ENCODE measurements around the gene LUZP1. TPM values are rescaled to one million over a fixed set of nuclear protein-coding genes. Genes with fewer than 3 reads are reported as not detected.

LUZP1 gene
- total and polyA plus RNA-seq, 2 donors (not counting 1 experiment from before 2014, with no cell fraction given) = 18.8 to 27.2 TPM

DNA sequence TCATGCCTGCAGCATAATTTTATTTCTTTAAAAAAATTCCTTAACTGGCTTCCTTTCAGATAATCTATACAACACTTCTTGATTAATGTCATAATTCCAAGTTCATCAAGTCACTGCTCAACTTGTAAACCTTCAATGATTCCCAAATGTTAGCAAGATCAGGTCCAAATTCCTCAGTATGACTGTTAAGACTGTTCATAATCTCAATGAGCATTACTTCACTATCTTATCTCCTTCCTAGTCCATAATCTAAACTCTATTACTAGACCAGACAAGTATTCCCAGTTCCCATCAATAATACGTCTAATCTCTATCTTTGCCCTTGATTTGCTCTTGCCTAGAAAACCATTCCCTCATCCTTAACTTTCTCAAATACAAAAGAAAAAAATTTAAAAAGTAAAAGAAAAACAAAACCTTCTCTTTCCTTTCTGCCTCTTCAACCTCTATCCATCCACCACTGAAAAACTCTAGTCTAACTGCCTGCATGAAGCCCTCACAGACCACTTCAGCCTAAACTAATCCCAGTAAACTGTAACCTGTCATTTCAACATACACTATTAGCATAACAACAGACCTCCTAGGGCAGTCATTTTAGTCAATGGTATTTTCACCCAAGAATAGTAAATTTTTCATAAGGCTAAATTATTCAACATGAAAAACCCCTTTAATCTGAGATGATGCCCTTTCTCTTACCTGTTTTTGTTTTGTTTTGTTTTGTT, 15.5 kb downstream of the LUZP1 start:
- TF ChIP-seq EZH2 (IDR thresholded peaks at IDR 0.05; ENCODE audit: low read length, missing control alignments) = no peak
- TF ChIP-seq, protein P1, sequence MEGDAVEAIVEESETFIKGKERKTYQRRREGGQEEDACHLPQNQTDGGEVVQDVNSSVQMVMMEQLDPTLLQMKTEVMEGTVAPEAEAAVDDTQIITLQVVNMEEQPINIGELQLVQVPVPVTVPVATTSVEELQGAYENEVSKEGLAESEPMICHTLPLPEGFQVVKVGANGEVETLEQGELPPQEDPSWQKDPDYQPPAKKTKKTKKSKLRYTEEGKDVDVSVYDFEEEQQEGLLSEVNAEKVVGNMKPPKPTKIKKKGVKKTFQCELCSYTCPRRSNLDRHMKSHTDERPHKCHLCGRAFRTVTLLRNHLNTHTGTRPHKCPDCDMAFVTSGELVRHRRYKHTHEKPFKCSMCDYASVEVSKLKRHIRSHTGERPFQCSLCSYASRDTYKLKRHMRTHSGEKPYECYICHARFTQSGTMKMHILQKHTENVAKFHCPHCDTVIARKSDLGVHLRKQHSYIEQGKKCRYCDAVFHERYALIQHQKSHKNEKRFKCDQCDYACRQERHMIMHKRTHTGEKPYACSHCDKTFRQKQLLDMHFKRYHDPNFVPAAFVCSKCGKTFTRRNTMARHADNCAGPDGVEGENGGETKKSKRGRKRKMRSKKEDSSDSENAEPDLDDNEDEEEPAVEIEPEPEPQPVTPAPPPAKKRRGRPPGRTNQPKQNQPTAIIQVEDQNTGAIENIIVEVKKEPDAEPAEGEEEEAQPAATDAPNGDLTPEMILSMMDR (conservative IDR thresholded peaks at IDR 0.05 in 1 of 2, IDR thresholded peaks at IDR 0.05 in 1 of 2; ENCODE audit: low read depth in 1 of 2, low read length in 2 of 2) = no peak
- no peaks in the 10 kb centered on the region for H3K36me3 ChIP-seq (ENCODE audit: control insufficient read depth, insufficient read depth, low read length)
- no peak overlapping the region for H3K4me3 ChIP-seq (replicated peaks in 1 of 4; ENCODE audit: control extremely low read depth in 1 of 4, insufficient read depth in 1 of 4, low read depth in 3 of 4, low read length in 4 of 4)
- no peaks in the 10 kb centered on the region for H3K27me3 ChIP-seq (ENCODE audit: control insufficient read depth, insufficient read depth, low read length)
- no peak overlapping the region for H3K27ac ChIP-seq (ENCODE audit: insufficient read depth, low read length)
- H3K9me3 ChIP-seq (ENCODE audit: control insufficient read depth, insufficient read depth, low read depth, low read length) = no peaks in the 10 kb centered on the region
- H3K4me1 ChIP-seq (ENCODE audit: control insufficient read depth, extremely low read depth, insufficient read depth, low read length) = no peaks in the 10 kb centered on the region
- H4K20me1 ChIP-seq (ENCODE audit: control insufficient read depth, extremely low read depth, insufficient read depth, low read length) = no peaks in the 10 kb centered on the region
- no peak overlapping the region for H3K4me2 ChIP-seq (ENCODE audit: extremely low read depth, insufficient read depth, low read length)
- no peak overlapping the region for H2AFZ ChIP-seq (ENCODE audit: low read length)
- no peak overlapping the region for H3K9ac ChIP-seq (ENCODE audit: insufficient read depth, low read length)
- peak in 1 of 2 donors; percentile 74 for DNase-seq (ENCODE audit: low read depth in 2 of 2)
- H3K79me2 ChIP-seq (ENCODE audit: control insufficient read depth, insufficient read depth, low read length) = peaks cover 52% of the 10 kb centered on the region

DNA sequence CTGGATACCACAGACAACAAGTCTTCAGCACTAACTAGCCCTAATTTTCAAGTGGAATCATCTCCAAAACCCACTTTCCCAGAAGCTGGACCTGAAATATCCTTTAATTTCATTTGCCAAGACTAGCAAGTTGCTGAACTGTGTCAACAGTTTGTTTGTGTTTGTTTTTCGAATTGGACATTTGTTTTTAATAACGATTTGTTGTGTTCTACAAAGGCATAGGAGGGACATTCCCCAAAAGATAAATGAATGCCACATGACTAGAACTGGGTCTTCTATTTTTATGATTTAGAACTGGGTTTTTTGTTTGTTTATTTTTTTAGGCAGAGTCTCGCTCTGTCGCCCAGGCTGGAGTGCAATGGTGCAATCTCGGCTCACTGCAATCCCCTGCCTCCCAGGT, 17.9 kb downstream of the LUZP1 start:
- H3K27me3 ChIP-seq (ENCODE audit: control insufficient read depth, insufficient read depth, low read length) = no peaks in the 10 kb centered on the region
- no peaks in the 10 kb centered on the region for H3K9me3 ChIP-seq (ENCODE audit: control insufficient read depth, insufficient read depth, low read depth, low read length)
- no peak overlapping the region for H3K4me3 ChIP-seq (replicated peaks in 1 of 4; ENCODE audit: control extremely low read depth in 1 of 4, insufficient read depth in 1 of 4, low read depth in 3 of 4, low read length in 4 of 4)
- no peak overlapping the region for H3K27ac ChIP-seq (ENCODE audit: insufficient read depth, low read length)
- TF ChIP-seq EZH2 (IDR thresholded peaks at IDR 0.05; ENCODE audit: low read length, missing control alignments) = no peak
- no peak overlapping the region for H3K9ac ChIP-seq (ENCODE audit: insufficient read depth, low read length)
- DNase-seq (ENCODE audit: low read depth in 2 of 2) = no peak
- H2AFZ ChIP-seq (ENCODE audit: low read length) = no peak overlapping the region
- H3K79me2 ChIP-seq (ENCODE audit: control insufficient read depth, insufficient read depth, low read length) = peaks cover 48% of the 10 kb centered on the region
- no peaks in the 10 kb centered on the region for H4K20me1 ChIP-seq (ENCODE audit: control insufficient read depth, extremely low read depth, insufficient read depth, low read length)
- H3K36me3 ChIP-seq (ENCODE audit: control insufficient read depth, insufficient read depth, low read length) = no peaks in the 10 kb centered on the region
- no peak overlapping the region for H3K4me2 ChIP-seq (ENCODE audit: extremely low read depth, insufficient read depth, low read length)
- no peaks in the 10 kb centered on the region for H3K4me1 ChIP-seq (ENCODE audit: control insufficient read depth, extremely low read depth, insufficient read depth, low read length)

DNA sequence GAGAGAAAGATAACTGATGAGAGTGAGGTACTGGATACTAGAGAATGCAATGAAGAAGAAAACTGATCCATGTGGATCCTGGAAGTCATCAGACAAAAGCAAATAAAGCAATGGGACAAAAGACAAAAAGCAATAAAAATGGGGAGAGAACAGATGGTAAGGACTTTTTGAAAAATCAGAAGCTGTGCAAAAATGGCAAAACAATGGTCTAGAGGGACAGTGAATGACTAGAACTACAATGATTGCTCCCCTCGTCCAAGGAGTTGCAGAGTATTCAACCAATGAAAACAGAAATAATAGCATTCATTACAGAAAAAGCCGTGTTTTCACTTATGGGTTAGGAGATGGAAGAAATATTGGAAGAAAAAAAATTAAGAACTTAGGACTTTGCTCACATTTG, 18.5 kb downstream of the LUZP1 start:
- Histone ChIP-seq H3K36me3 (ENCODE audit: control insufficient read depth, insufficient read depth, low read length) (no peaks in the 10 kb centered on the region), H3K9me3 (ENCODE audit: control insufficient read depth, insufficient read depth, low read depth, low read length) (no peaks in the 10 kb centered on the region), H2AFZ (ENCODE audit: low read length) (no peak overlapping the region), H3K4me2 (ENCODE audit: extremely low read depth, insufficient read depth, low read length) (no peak overlapping the region), H3K9ac (ENCODE audit: insufficient read depth, low read length) (no peak overlapping the region), H3K79me2 (ENCODE audit: control insufficient read depth, insufficient read depth, low read length) (peaks cover 46% of the 10 kb centered on the region), H3K4me1 (ENCODE audit: control insufficient read depth, extremely low read depth, insufficient read depth, low read length) (no peaks in the 10 kb centered on the region), H4K20me1 (ENCODE audit: control insufficient read depth, extremely low read depth, insufficient read depth, low read length) (no peaks in the 10 kb centered on the region), H3K4me3 (replicated peaks in 1 of 4; ENCODE audit: control extremely low read depth in 1 of 4, insufficient read depth in 1 of 4, low read depth in 3 of 4, low read length in 4 of 4) (no peak overlapping the region), H3K27me3 (ENCODE audit: control insufficient read depth, insufficient read depth, low read length) (no peaks in the 10 kb centered on the region), H3K27ac (ENCODE audit: insufficient read depth, low read length) (no peak overlapping the region)
- no peak for TF ChIP-seq EZH2 (IDR thresholded peaks at IDR 0.05; ENCODE audit: low read length, missing control alignments)
- DNase-seq (ENCODE audit: low read depth in 2 of 2) = no peak

DNA sequence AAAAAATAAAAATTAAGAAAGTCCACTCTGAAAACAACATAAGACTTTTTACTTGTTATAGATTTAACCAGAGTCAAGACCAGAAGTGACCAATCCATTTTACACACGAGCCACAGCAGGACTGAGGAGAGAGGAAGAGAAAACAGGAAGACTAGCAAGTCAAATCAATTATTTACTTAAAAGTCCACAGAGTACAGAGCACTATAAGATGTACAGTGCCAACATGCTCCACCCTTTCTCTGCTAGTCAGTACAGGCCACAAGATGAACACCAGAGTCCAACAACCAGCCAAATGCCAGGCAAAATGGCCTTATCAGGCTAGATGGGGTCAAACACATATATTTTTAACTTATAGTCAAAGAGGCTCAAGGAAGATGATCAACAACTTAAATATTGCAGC, 19.5 kb downstream of the LUZP1 start:
- Histone ChIP-seq H3K27me3 (ENCODE audit: control insufficient read depth, insufficient read depth, low read length) (no peaks in the 10 kb centered on the region), H3K79me2 (ENCODE audit: control insufficient read depth, insufficient read depth, low read length) (peaks cover 45% of the 10 kb centered on the region), H3K9ac (ENCODE audit: insufficient read depth, low read length) (no peak overlapping the region), H3K36me3 (ENCODE audit: control insufficient read depth, insufficient read depth, low read length) (no peaks in the 10 kb centered on the region), H4K20me1 (ENCODE audit: control insufficient read depth, extremely low read depth, insufficient read depth, low read length) (no peaks in the 10 kb centered on the region), H3K9me3 (ENCODE audit: control insufficient read depth, insufficient read depth, low read depth, low read length) (no peaks in the 10 kb centered on the region), H2AFZ (ENCODE audit: low read length) (no peak overlapping the region), H3K4me1 (ENCODE audit: control insufficient read depth, extremely low read depth, insufficient read depth, low read length) (no peaks in the 10 kb centered on the region), H3K27ac (ENCODE audit: insufficient read depth, low read length) (no peak overlapping the region), H3K4me2 (ENCODE audit: extremely low read depth, insufficient read depth, low read length) (no peak overlapping the region), H3K4me3 (replicated peaks in 1 of 4; ENCODE audit: control extremely low read depth in 1 of 4, insufficient read depth in 1 of 4, low read depth in 3 of 4, low read length in 4 of 4) (no peak overlapping the region)
- peak in 1 of 2 donors; percentile 11 for DNase-seq (ENCODE audit: low read depth in 2 of 2)
- TF ChIP-seq, protein P1 (conservative IDR thresholded peaks at IDR 0.05 in 1 of 2, IDR thresholded peaks at IDR 0.05 in 1 of 2; ENCODE audit: low read depth in 1 of 2, low read length in 2 of 2) = no peak
- no peak for TF ChIP-seq EZH2 (IDR thresholded peaks at IDR 0.05; ENCODE audit: low read length, missing control alignments)

All from fibroblast of lung (primary cell).